Activated CD8-positive, alpha-beta memory T cell treated with anti-CD3 and anti-CD28 coated beads for 4 hours (primary cell): Measurements from ENCODE around the gene PHPT1.
A peak's percentile ranks its signal among the peaks of the same experiment; 100 is the strongest.

Experiments
- DNase-seq, 2 donors: peaks; one replicate each; pipeline ENCODE4 v3.0.0-alpha.2; 2020; ENCODE audit warnings: low read depth in 2 of 2

Gene PHPT1

GRCh38 chr9:136847826-136848392 lies 1.3 kb upstream of the PHPT1 start:
- peak; percentile 31 to 43 for DNase-seq

DNA sequence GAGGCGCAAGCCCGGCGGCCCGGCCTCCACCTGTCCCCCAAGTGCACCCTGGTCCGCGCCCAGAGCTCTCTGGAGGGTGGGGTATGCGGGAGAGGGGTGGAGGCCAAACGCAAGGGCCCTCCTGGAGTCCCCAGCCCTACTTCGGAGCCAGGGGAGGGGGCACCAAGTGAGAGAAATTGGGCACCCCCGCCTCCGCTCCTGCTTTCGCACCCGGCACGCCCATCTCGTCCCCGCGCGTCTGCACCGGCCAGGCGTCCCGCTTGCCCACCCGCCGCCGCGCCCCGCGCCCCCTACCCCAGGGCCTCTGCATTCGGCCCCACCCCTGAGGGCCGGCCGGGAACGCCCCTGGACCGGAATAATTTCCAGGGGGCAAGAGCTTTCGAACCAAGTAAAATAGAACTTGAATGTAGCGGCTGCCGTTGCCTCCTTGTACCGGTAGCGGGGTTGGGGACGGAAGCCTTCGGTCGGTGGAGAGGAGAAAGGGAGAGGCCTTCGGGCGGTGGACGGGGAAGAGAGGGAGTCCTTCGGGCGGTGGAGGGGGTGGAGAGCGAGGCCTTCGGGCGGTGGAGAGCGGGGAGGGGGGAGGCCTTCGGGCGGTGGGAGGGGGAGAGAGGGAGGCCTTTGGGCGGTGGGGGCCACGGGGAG lies 694 bp upstream of the PHPT1 start:
- no peak for DNase-seq

DNA sequence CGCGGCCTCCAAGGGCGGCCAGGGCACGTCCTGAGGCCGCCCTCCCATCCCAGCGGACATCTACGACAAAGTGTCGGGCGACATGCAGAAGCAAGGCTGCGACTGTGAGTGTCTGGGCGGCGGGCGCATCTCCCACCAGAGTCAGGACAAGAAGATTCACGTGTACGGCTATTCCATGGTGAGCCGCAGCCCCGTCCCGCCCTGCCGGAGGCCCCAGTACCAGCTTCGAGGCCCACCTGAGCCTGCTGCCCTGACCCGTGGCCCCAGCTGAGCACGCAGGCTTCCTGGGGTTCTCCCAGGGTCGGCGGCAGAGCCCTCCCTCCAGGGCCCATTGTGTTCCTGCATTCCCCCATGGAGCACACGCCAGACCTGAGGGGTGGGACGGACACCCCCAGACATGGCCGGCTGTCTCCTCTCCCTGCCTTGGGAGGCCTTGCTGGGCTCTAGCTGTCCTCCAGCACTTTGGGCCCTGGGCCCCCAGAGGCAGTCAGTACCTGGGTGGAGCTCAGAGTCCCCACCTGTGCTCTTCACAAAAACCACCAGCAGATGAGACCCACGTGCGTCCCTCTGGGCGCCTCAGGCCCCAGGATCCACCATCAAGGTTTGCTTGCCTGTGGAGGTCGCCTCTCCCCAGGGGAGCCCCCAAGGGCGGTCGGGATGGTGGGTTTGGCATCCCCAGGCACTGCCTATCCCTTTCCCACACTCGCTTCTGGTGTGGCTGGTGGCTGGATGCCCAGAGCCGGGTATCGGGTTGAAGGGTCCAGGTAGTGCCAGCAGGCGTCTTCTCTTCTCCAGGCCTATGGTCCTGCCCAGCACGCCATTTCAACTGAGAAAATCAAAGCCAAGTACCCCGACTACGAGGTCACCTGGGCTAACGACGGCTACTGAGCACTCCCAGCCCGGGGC lies 1.0 kb downstream of the PHPT1 start:
- no peak for DNase-seq

GRCh38 chr9:136850866-136851775 lies 1.9 kb downstream of the PHPT1 start:
- no peak for DNase-seq

DNA sequence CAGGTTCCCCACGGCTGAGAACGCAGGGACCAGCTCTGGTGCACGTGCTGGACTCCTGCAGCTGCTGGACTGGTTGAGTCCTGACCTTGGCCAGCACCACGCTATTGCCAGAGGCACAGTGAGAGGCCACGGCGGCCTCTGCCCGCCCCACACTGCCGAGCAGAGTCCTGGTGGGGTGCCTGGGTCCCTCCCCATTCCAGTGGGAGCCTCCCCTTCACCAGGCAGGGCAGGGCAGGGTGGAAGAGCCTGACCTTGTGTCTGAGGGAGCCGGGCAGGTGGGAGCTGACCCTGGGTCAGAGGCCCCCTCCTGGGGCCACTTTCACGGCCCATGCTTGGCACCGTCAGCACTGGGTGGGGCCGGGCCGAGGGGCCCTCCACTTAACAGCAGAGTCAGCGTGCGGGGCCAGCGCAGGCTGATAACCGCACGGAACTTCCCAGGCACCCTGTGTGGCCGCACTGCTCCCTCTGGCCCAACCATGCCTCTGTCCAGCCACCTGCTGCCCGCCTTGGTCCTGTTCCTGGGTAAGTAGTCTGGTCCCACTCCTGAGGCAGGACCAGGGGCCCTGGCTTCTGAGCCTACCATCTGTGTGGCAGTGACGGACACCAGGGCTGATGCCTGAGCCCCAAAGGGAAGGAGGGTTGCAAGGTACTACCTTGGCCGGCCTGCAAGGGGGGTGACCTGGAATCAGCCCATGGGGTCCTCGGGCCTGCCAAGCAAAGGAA lies 2.9 kb downstream of the PHPT1 start, which contains the start of gene MAMDC4:
MAMDC4 (plus strand) TSS at position 406 of the 723 bp plus-strand sequence; CDS start at position 477, 71 bp downstream.
- DNase-seq = no peak

DNA sequence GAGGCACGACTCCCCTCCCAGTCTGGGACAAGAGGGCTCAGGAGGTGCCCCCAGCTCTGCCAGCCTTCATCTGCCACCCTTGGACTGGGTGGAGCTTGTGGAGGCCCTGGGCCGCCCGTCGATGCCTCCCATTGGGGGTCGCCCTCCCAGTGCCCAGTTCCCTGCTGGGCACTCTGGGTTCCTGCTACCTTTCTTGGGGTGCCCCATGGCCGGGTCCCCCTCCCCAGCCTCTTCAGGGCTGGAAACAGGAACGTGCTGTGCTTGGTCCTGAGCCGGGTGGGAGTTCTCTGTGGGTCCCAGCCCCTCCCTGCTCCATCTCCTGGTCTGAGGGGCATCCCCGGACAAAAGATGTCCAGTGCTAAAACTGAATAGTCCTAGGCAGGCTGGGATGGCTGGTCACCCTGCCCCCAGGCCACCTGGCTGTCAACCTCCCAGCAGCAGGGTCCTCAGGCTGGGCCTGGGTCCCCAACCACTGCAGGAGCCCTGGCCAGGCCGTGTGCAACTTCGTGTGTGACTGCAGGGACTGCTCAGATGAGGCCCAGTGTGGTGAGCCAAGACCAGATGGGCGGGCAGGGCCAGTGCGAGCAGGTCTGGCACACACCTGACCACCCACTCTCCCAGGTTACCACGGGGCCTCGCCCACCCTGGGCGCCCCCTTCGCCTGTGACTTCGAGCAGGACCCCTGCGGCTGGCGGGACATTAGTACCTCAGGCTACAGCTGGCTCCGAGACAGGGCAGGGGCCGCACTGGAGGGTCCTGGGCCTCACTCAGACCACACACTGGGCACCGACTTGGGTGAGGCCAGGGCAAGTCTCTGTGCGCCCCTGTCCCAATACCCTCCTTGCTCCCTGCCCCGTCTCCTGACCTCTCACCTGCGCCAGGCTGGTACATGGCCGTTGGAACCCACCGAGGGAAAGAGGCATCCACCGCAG lies 3.7 kb downstream of the PHPT1 start:
- DNase-seq = no peak

GRCh38 chr9:136853596-136854112 lies 4.4 kb downstream of the PHPT1 start:
- DNase-seq = no peak

DNA sequence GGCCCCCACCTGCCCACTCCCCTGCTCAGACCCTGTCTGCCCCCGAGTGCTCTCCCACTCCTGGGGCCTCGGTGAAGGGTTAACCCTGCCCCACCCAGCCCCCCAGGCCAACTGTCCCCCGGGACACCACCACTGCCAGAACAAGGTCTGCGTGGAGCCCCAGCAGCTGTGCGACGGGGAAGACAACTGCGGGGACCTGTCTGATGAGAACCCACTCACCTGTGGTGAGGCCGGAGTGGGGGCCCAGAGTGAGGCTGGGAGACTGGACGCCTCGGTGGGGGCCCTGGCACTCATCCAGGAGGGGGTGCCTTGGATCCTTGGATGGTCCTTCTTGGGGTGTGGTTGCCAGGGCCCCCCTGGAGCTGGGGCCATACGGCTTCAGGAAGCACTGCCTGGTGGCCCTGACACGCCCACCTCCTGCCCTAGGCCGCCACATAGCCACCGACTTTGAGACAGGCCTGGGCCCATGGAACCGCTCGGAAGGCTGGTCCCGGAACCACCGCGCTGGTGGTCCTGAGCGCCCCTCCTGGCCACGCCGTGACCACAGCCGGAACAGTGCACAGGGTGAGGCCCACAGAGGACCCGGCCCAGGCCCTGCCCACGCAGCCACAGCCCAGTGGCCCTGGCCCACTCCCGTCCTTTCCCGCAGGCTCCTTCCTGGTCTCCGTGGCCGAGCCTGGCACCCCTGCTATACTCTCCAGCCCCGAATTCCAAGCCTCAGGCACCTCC lies 5.1 kb downstream of the PHPT1 start:
- no peak for DNase-seq

- no peak for DNase-seq
Observed at GRCh38 chr9:136854842-136855460, 5.7 kb downstream of the PHPT1 start.

- no peak for DNase-seq
Observed at GRCh38 chr9:136855461-136856078, 6.4 kb downstream of the PHPT1 start.

- DNase-seq = no peak
Observed at GRCh38 chr9:136856079-136856476, 6.9 kb downstream of the PHPT1 start.

- no peak for DNase-seq
Observed at GRCh38 chr9:136856541-136857141, 7.4 kb downstream of the PHPT1 start.

DNA sequence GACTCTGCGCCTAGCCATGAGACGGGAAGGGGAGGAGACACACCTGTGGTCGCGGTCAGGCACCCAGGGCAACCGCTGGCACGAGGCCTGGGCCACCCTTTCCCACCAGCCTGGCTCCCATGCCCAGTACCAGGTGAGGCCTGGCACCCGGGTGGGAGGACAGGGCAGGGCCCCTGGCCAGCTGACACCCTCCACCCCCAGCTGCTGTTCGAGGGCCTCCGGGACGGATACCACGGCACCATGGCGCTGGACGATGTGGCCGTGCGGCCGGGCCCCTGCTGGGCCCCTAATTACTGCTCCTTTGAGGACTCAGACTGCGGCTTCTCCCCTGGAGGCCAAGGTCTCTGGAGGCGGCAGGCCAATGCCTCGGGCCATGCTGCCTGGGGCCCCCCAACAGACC lies 8.0 kb downstream of the PHPT1 start:
- no peak for DNase-seq

DNA sequence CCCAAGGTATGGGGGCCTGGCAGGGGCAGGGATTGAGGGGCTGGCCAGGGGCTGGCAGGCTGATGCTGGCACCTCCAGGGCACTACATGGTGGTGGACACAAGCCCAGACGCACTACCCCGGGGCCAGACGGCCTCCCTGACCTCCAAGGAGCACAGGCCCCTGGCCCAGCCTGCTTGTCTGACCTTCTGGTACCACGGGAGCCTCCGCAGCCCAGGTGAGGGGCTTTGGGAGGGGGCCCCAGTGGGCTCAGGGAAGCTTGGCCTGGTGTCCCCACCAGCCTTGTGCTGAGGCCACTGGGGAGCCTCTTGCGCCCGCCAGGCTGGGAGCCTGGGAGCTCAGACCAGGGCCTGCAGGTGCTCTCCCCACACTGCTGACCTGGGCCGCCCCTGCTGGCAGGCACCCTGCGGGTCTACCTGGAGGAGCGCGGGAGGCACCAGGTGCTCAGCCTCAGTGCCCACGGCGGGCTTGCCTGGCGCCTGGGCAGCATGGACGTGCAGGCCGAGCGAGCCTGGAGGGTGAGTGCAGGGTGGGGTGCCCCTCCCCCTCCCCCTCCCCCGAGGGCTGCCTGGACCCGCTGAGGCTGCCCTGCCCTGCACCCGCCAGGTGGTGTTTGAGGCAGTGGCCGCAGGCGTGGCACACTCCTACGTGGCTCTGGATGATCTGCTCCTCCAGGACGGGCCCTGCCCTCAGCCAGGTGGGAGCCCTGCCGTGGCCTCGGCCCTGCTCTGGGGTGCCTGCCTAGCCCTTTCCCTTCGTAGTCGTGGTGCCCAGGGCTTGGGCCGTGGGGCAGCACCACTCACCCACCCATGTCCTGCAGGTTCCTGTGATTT lies 8.6 kb downstream of the PHPT1 start:
- DNase-seq = no peak

DNA sequence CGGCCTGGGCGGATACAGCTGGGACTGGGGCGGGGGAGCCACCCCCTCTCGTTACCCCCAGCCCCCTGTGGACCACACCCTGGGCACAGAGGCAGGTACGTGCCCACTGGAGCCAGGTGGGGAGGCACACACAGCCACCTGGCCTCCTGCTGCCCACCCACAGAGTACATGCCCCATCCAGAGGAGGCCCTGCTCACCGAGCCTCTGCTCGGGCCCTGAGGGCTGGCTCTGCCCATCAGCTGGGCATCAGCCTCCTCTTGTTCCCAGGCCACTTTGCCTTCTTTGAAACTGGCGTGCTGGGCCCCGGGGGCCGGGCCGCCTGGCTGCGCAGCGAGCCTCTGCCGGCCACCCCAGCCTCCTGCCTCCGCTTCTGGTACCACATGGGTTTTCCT lies 9.2 kb downstream of the PHPT1 start:
- no peak for DNase-seq

GRCh38 chr9:136858844-136859757 lies 9.9 kb downstream of the PHPT1 start:
- no peak for DNase-seq
